Mucosa of stomach (tissue), 1 donor: Measurements from ENCODE around the gene FAM107B.

ENCODE experiments used
- H3K27me3 ChIP-seq: one replicate; pipeline ENCODE4 v1.7.0; 2013; ENCODE audit warnings: mild to moderate bottlenecking, low read length; ENCODE audit not compliant: control insufficient read depth, insufficient read depth
- H3K36me3 ChIP-seq: one replicate; pipeline ENCODE4 v1.7.0; 2013; ENCODE audit warnings: low read length; ENCODE audit not compliant: control insufficient read depth, insufficient read depth
- H3K4me1 ChIP-seq: one replicate; pipeline ENCODE4 v1.7.0; 2013; ENCODE audit warnings: mild to moderate bottlenecking, low read length; ENCODE audit not compliant: control insufficient read depth, insufficient read depth
- H3K4me3 ChIP-seq: one replicate; pipeline ENCODE4 v1.7.0; 2013; ENCODE audit warnings: low read length
- H3K9ac ChIP-seq: one replicate; pipeline ENCODE4 v1.7.0; 2013; ENCODE audit warnings: mild to moderate bottlenecking, low read length, moderate library complexity
- H3K9me3 ChIP-seq: one replicate; pipeline ENCODE4 v1.7.0; 2013; ENCODE audit warnings: mild to moderate bottlenecking, low read length, moderate library complexity; ENCODE audit not compliant: control insufficient read depth
- donor health status: Pancreatic carcinoma.

The FAM107B gene

GRCh38 chr10:14608381-14609001 lies 166.2 kb downstream of the FAM107B start:
- H3K4me1 ChIP-seq, result peaks cover 14% of the 10 kb centered on the region
- H3K27me3 ChIP-seq, result no peaks in the 10 kb centered on the region
- no peaks in the 10 kb centered on the region for H3K36me3 ChIP-seq
- no peak overlapping the region for H3K9ac ChIP-seq
- no peaks in the 10 kb centered on the region for H3K9me3 ChIP-seq
- no peak overlapping the region for H3K4me3 ChIP-seq

GRCh38 chr10:14606633-14607032 lies 168.1 kb downstream of the FAM107B start:
- H3K4me3 ChIP-seq, result no peak overlapping the region
- no peak overlapping the region for H3K9ac ChIP-seq
- peaks cover 18% of the 10 kb centered on the region for H3K4me1 ChIP-seq
- no peaks in the 10 kb centered on the region for H3K36me3 ChIP-seq
- H3K27me3 ChIP-seq, result no peaks in the 10 kb centered on the region
- no peaks in the 10 kb centered on the region for H3K9me3 ChIP-seq

GRCh38 chr10:14605231-14605925 lies 169.3 kb downstream of the FAM107B start:
- Histone ChIP-seq H3K4me1 (peaks cover 19% of the 10 kb centered on the region), H3K4me3 (no peak overlapping the region), H3K27me3 (no peaks in the 10 kb centered on the region), H3K9ac (peak overlapping the region; percentile 70), H3K9me3 (no peaks in the 10 kb centered on the region), H3K36me3 (no peaks in the 10 kb centered on the region)

GRCh38 chr10:14604181-14605142 lies 170.2 kb downstream of the FAM107B start:
- H3K27me3 ChIP-seq, result no peaks in the 10 kb centered on the region
- H3K36me3 ChIP-seq, result no peaks in the 10 kb centered on the region
- H3K4me1 ChIP-seq, result peaks cover 20% of the 10 kb centered on the region
- H3K4me3 ChIP-seq, result peak overlapping the region; percentile 44
- H3K9ac ChIP-seq, result peak overlapping the region; percentile 70
- H3K9me3 ChIP-seq, result no peaks in the 10 kb centered on the region

- peak overlapping the region; percentile 86 for H3K4me3 ChIP-seq
- H3K9ac ChIP-seq, result peak overlapping the region; percentile 82
- no peaks in the 10 kb centered on the region for H3K27me3 ChIP-seq
- H3K9me3 ChIP-seq, result no peaks in the 10 kb centered on the region
- no peaks in the 10 kb centered on the region for H3K36me3 ChIP-seq
- H3K4me1 ChIP-seq, result peaks cover 27% of the 10 kb centered on the region
Measured at GRCh38 chr10:14603534-14604102, 171.1 kb downstream of the FAM107B start.

- peak overlapping the region; percentile 86 for H3K4me3 ChIP-seq
- H3K36me3 ChIP-seq, result no peaks in the 10 kb centered on the region
- peaks cover 27% of the 10 kb centered on the region for H3K4me1 ChIP-seq
- peak overlapping the region; percentile 82 for H3K9ac ChIP-seq
- H3K9me3 ChIP-seq, result no peaks in the 10 kb centered on the region
- no peaks in the 10 kb centered on the region for H3K27me3 ChIP-seq
Measured at GRCh38 chr10:14602807-14603533, 171.7 kb downstream of the FAM107B start.

GRCh38 chr10:14601872-14602725 lies 172.6 kb downstream of the FAM107B start:
- peak overlapping the region; percentile 20 for H3K4me3 ChIP-seq
- H3K4me1 ChIP-seq, result peaks cover 27% of the 10 kb centered on the region

GRCh38 chr10:14601326-14601725 lies 173.4 kb downstream of the FAM107B start:
- Histone ChIP-seq H3K36me3 (no peaks in the 10 kb centered on the region), H3K4me1 (peaks cover 29% of the 10 kb centered on the region), H3K9me3 (no peaks in the 10 kb centered on the region), H3K9ac (no peak overlapping the region), H3K27me3 (no peaks in the 10 kb centered on the region), H3K4me3 (no peak overlapping the region)

More at GRCh38 chr10:14601872-14602725, 172.6 kb downstream of the FAM107B start:
- no peaks in the 10 kb centered on the region for H3K36me3 ChIP-seq
- no peaks in the 10 kb centered on the region for H3K9me3 ChIP-seq
- H3K27me3 ChIP-seq, result no peaks in the 10 kb centered on the region
- H3K9ac ChIP-seq, result peak overlapping the region; percentile 52

- H3K36me3 ChIP-seq, result no peaks in the 10 kb centered on the region
- H3K4me3 ChIP-seq, result no peak overlapping the region
- H3K27me3 ChIP-seq, result no peaks in the 10 kb centered on the region
- peaks cover 29% of the 10 kb centered on the region for H3K4me1 ChIP-seq
- no peak overlapping the region for H3K9ac ChIP-seq
- H3K9me3 ChIP-seq, result no peaks in the 10 kb centered on the region
Measured at GRCh38 chr10:14600065-14600464, 174.6 kb downstream of the FAM107B start.

- no peak overlapping the region for H3K9ac ChIP-seq
- H3K4me3 ChIP-seq, result no peak overlapping the region
- H3K36me3 ChIP-seq, result no peaks in the 10 kb centered on the region
- H3K4me1 ChIP-seq, result peaks cover 24% of the 10 kb centered on the region
- no peaks in the 10 kb centered on the region for H3K27me3 ChIP-seq
- no peaks in the 10 kb centered on the region for H3K9me3 ChIP-seq
Measured at GRCh38 chr10:14598809-14599764, 175.6 kb downstream of the FAM107B start.
